GM21576 (cell line): ENCODE measurements around the gene DAZAP1.

Experiments
- ATAC-seq: cut with Tn5 transposase; IDR thresholded peaks from one replicate; pipeline ENCODE4 v1.9.1; 2021; ENCODE audit warnings: mild to moderate bottlenecking, moderate library complexity; ENCODE audit not compliant: unreplicated experiment

DAZAP1 gene

GRCh38 chr19:1424192-1424955, 17.0 kb downstream of the DAZAP1 start:
- ATAC-seq = no peak

- no peak for ATAC-seq
These were observed 17.9 kb downstream of the DAZAP1 start for GRCh38 chr19:1425102-1425837.

DNA sequence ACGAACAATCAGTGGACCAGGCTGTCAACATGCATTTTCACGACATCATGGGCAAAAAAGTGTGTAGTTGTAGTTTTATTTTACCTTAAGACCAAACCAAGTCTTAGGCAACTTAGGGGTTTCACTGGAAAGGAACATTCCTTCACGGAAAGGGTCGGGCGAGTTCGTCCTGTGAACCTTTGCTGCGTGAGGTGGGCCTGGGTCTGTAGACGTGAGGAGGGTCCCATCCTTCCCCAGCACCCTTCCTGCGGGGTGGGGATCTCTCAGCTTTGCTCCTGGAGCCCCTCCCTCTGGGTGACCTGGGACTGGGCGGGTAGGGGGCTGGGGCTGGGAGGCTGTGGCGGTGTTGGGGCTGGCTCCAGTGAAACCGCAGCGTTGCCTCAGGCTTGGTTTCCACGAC, 18.5 kb downstream of the DAZAP1 start:
- no peak for ATAC-seq

DNA sequence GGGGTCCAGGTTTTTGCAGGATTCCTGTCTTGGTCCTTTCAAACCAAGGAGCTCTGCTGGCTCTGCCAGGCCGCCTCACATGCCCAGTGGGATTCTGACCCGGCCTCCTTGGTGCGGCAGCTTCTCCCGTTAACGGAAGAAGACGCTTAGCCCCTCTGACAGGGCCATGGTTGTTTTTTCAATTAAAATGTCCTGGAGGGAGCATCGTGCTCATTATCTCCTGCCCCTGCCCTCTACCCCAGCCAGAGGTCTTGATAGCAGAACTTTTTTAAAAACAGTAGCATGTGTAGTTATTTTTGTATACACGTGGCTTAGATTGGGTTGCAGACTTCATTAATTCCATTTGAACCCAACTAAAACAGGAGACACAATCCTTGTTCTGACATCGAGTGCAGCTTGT, 19.4 kb downstream of the DAZAP1 start:
- no peak for ATAC-seq

DNA sequence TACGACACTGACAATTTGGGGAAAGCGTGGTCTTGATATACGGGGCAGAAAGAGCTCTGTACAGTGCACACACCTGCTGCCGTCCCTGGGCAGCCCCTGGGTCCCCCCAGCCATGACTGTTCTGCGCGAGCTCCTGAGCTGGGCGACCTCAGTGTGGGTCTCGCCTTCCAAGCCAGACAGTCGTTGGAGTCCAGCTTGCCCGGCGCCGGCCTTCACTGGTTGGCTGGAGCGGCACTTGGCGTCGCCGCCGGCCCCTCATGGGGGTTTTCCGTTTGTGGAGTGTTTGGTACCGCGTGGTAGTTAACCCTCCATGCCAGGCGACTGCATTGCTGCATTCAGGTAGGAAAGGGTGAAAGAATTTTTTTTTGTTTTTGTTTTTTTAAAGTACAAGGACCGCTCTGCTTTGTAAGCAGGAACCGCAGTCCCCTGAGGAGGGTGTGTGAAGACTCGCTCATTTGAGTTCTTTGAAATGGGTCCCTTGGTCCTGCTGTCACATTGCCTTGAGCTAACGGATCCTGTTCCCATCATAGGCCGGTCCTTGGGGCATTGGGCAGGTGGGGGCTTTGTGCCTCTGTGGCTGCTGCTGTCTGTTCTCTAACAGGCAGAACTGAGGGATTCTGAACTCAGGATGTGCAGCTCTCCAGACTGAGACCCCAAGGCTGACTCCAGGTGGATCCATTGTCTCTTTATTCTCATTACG, 20.0 kb downstream of the DAZAP1 start:
- ATAC-seq = no peak

GRCh38 chr19:1428738-1429391, 21.5 kb downstream of the DAZAP1 start:
- ATAC-seq = no peak

DNA sequence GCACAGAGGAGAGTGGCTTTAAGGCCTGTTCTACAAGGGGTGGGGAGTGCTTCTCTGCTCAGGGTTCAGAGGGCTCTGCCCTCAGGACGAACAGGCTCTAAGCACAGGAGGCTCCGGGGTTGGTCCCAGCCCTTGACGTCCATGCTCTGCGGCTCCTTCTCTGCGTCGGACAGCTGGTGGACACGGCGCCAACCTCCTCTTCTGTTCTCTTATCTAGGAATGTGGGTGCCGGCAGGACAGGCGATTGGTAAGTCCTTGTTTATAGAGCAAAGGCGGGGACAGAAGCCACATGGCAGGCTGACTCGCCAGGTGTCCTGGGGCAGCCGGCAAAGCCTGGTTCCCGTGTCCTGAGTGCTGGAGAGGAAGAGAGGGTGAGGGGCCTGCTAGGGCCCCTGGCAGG, 22.4 kb downstream of the DAZAP1 start:
- no peak for ATAC-seq

DNA sequence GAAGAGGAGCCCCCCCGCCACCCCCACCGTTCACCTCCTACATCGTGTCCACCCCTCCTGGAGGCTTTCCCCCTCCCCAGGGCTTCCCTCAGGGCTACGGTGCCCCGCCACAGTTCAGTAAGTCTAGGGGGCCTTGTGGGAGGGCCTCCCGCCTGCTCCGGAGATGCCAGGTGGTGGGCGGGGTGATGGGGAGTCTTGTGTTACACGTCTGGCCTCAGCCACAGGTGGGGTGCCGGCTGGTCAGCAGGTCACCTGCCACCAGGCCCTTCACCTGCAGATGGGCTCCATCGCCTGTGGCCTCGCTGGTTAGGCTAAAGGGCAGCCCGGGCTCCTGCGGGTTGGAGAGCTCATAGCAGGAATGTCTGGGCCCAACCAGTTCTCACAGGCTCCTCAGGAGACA, 22.9 kb downstream of the DAZAP1 start:
- ATAC-seq = no peak

GRCh38 chr19:1431759-1432506, 24.5 kb downstream of the DAZAP1 start:
- no peak for ATAC-seq

GRCh38 chr19:1432507-1432887, 25.1 kb downstream of the DAZAP1 start:
- ATAC-seq = no peak

- ATAC-seq = no peak
These were observed 26.0 kb downstream of the DAZAP1 start for GRCh38 chr19:1433119-1434039.

- ATAC-seq = no peak
These were observed 26.6 kb downstream of the DAZAP1 start for GRCh38 chr19:1434040-1434366.

- no peak for ATAC-seq
These were observed 27.2 kb downstream of the DAZAP1 start for GRCh38 chr19:1434577-1435060.

- ATAC-seq = no peak
These were observed 28.1 kb downstream of the DAZAP1 start for GRCh38 chr19:1435378-1435989.

DNA sequence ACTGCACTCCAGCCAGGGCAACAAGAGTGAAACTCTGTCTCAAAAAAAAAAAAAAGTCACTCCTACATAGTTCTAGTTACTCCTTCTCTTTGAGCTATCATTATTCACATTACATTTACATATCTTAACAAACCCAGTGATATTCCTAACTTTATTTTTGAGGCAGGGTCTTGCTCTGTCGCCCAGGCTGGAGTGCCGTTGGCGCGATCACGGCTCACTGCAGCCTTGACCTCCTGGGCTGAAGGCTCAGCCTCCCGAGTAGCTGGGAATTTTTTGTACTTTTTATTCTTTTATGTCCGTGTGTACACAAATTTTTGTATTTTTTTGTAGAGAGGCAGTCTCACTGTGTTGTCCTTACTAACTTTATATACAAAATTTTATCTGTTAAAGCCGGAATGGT, 30.2 kb downstream of the DAZAP1 start:
- no peak for ATAC-seq

GRCh38 chr19:1438035-1438932, 30.9 kb downstream of the DAZAP1 start, which contains the start of gene RPS15:
Gene RPS15 (plus strand): TSS chr19:1438396. CDS start chr19:1438426, 30 bp downstream.
- peak; percentile 67 for ATAC-seq

- no peak for ATAC-seq
These were observed 31.6 kb downstream of the DAZAP1 start for GRCh38 chr19:1438933-1439354.
